IPS-18a (cell line): ENCODE measurements around the gene SH3RF3.

ENCODE experiments used
- H3K27ac ChIP-seq: one replicate; pipeline ENCODE4 v1.5.1; 2013; ENCODE audit warnings: low read length
- H3K27me3 ChIP-seq: one replicate; pipeline ENCODE4 v1.6.1; 2013; ENCODE audit warnings: mild to moderate bottlenecking, low read length; ENCODE audit not compliant: control insufficient read depth, insufficient read depth
- H3K36me3 ChIP-seq: one replicate; pipeline ENCODE4 v1.6.1; 2013; ENCODE audit warnings: low read depth, low read length; ENCODE audit not compliant: control insufficient read depth
- H3K4me1 ChIP-seq: one replicate; pipeline ENCODE4 v1.6.1; 2013; ENCODE audit warnings: low read depth, low read length; ENCODE audit not compliant: control insufficient read depth
- H3K4me3 ChIP-seq: one replicate; pipeline ENCODE4 v1.5.1; 2013; ENCODE audit warnings: low read length
- H3K9ac ChIP-seq: one replicate; pipeline ENCODE4 v1.6.1; 2013; ENCODE audit warnings: mild to moderate bottlenecking, low read length, moderate library complexity
- H3K9me3 ChIP-seq: one replicate; pipeline ENCODE4 v1.6.1; 2013; ENCODE audit warnings: low read depth, low read length; ENCODE audit not compliant: control insufficient read depth

Gene SH3RF3

GRCh38 chr2:109244304-109244582 is 115.2 kb downstream of the SH3RF3 start:
- Histone ChIP-seq H3K27me3 (no peaks in the 10 kb centered on the region), H3K4me1 (no peaks in the 10 kb centered on the region), H3K27ac (no peak overlapping the region), H3K36me3 (no peaks in the 10 kb centered on the region), H3K4me3 (no peak overlapping the region), H3K9me3 (no peaks in the 10 kb centered on the region), H3K9ac (no peak overlapping the region)

- no peaks in the 10 kb centered on the region for H3K27me3 ChIP-seq
- H3K9ac ChIP-seq, result no peak overlapping the region
- no peaks in the 10 kb centered on the region for H3K36me3 ChIP-seq
Observed at GRCh38 chr2:109244750-109245382, 115.9 kb downstream of the SH3RF3 start.

GRCh38 chr2:109246176-109246575 is 117.2 kb downstream of the SH3RF3 start:
- Histone ChIP-seq H3K27ac (no peak overlapping the region), H3K36me3 (no peaks in the 10 kb centered on the region), H3K4me3 (no peak overlapping the region), H3K27me3 (no peaks in the 10 kb centered on the region), H3K9ac (no peak overlapping the region), H3K9me3 (no peaks in the 10 kb centered on the region), H3K4me1 (no peaks in the 10 kb centered on the region)

More at GRCh38 chr2:109244750-109245382, 115.9 kb downstream of the SH3RF3 start:
- Histone ChIP-seq H3K4me3 (no peak overlapping the region), H3K27ac (no peak overlapping the region), H3K4me1 (no peaks in the 10 kb centered on the region), H3K9me3 (no peaks in the 10 kb centered on the region)

- Histone ChIP-seq H3K9ac (no peak overlapping the region), H3K36me3 (no peaks in the 10 kb centered on the region), H3K4me1 (no peaks in the 10 kb centered on the region), H3K9me3 (no peaks in the 10 kb centered on the region), H3K4me3 (no peak overlapping the region), H3K27me3 (no peaks in the 10 kb centered on the region), H3K27ac (no peak overlapping the region)
Observed at GRCh38 chr2:109246616-109247015, 117.6 kb downstream of the SH3RF3 start.

GRCh38 chr2:109247340-109247739 is 118.3 kb downstream of the SH3RF3 start:
- no peak overlapping the region for H3K4me3 ChIP-seq
- H3K4me1 ChIP-seq, result no peaks in the 10 kb centered on the region
- H3K27me3 ChIP-seq, result no peaks in the 10 kb centered on the region
- H3K27ac ChIP-seq, result no peak overlapping the region
- no peaks in the 10 kb centered on the region for H3K9me3 ChIP-seq
- H3K9ac ChIP-seq, result no peak overlapping the region
- H3K36me3 ChIP-seq, result no peaks in the 10 kb centered on the region

GRCh38 chr2:109247812-109248211 is 118.8 kb downstream of the SH3RF3 start:
- Histone ChIP-seq H3K36me3 (no peaks in the 10 kb centered on the region), H3K4me3 (no peak overlapping the region), H3K4me1 (no peaks in the 10 kb centered on the region), H3K27me3 (no peaks in the 10 kb centered on the region), H3K9me3 (no peaks in the 10 kb centered on the region), H3K9ac (no peak overlapping the region), H3K27ac (no peak overlapping the region)

- Histone ChIP-seq H3K4me3 (no peak overlapping the region), H3K4me1 (no peaks in the 10 kb centered on the region), H3K9me3 (no peaks in the 10 kb centered on the region), H3K27ac (no peak overlapping the region), H3K36me3 (no peaks in the 10 kb centered on the region), H3K27me3 (no peaks in the 10 kb centered on the region), H3K9ac (no peak overlapping the region)
Observed at GRCh38 chr2:109248590-109248989, 119.6 kb downstream of the SH3RF3 start.

GRCh38 chr2:109253217-109253616 is 124.2 kb downstream of the SH3RF3 start:
- Histone ChIP-seq H3K27me3 (no peaks in the 10 kb centered on the region), H3K36me3 (no peaks in the 10 kb centered on the region), H3K9me3 (no peaks in the 10 kb centered on the region), H3K27ac (no peak overlapping the region), H3K4me3 (no peak overlapping the region), H3K4me1 (no peaks in the 10 kb centered on the region), H3K9ac (no peak overlapping the region)

GRCh38 chr2:109254174-109254904 is 125.3 kb downstream of the SH3RF3 start:
- H3K4me1 ChIP-seq, result no peaks in the 10 kb centered on the region

GRCh38 chr2:109255654-109256053 is 126.6 kb downstream of the SH3RF3 start:
- Histone ChIP-seq H3K27me3 (no peaks in the 10 kb centered on the region), H3K27ac (no peak overlapping the region), H3K4me3 (no peak overlapping the region), H3K36me3 (no peaks in the 10 kb centered on the region), H3K4me1 (no peaks in the 10 kb centered on the region), H3K9me3 (no peaks in the 10 kb centered on the region), H3K9ac (no peak overlapping the region)

More at GRCh38 chr2:109254174-109254904, 125.3 kb downstream of the SH3RF3 start:
- no peaks in the 10 kb centered on the region for H3K36me3 ChIP-seq
- H3K27me3 ChIP-seq, result no peaks in the 10 kb centered on the region
- H3K9ac ChIP-seq, result no peak overlapping the region
- no peak overlapping the region for H3K27ac ChIP-seq
- no peak overlapping the region for H3K4me3 ChIP-seq
- H3K9me3 ChIP-seq, result no peaks in the 10 kb centered on the region

- no peak overlapping the region for H3K9ac ChIP-seq
- no peaks in the 10 kb centered on the region for H3K36me3 ChIP-seq
- no peaks in the 10 kb centered on the region for H3K27me3 ChIP-seq
- H3K4me3 ChIP-seq, result no peak overlapping the region
- no peak overlapping the region for H3K27ac ChIP-seq
- H3K4me1 ChIP-seq, result no peaks in the 10 kb centered on the region
- no peaks in the 10 kb centered on the region for H3K9me3 ChIP-seq
Observed at GRCh38 chr2:109256111-109256510, 127.1 kb downstream of the SH3RF3 start.

GRCh38 chr2:109256921-109257320 is 127.9 kb downstream of the SH3RF3 start:
- H3K36me3 ChIP-seq, result no peaks in the 10 kb centered on the region
- H3K9ac ChIP-seq, result no peak overlapping the region
- H3K4me3 ChIP-seq, result no peak overlapping the region
- H3K9me3 ChIP-seq, result no peaks in the 10 kb centered on the region
- no peak overlapping the region for H3K27ac ChIP-seq
- no peaks in the 10 kb centered on the region for H3K4me1 ChIP-seq
- no peaks in the 10 kb centered on the region for H3K27me3 ChIP-seq
